ENCODE measurements around the gene TP53. TPM values are rescaled to one million over a fixed set of nuclear protein-coding genes. Genes with fewer than 3 reads are reported as not detected.

TP53 gene
- total and polyA plus RNA-seq, 9 of the 15 experiments (the other 6 are each of a cell fraction or from before 2014, with no cell fraction given) = 2.8 to 14.0 (median 7.1) TPM

DNA sequence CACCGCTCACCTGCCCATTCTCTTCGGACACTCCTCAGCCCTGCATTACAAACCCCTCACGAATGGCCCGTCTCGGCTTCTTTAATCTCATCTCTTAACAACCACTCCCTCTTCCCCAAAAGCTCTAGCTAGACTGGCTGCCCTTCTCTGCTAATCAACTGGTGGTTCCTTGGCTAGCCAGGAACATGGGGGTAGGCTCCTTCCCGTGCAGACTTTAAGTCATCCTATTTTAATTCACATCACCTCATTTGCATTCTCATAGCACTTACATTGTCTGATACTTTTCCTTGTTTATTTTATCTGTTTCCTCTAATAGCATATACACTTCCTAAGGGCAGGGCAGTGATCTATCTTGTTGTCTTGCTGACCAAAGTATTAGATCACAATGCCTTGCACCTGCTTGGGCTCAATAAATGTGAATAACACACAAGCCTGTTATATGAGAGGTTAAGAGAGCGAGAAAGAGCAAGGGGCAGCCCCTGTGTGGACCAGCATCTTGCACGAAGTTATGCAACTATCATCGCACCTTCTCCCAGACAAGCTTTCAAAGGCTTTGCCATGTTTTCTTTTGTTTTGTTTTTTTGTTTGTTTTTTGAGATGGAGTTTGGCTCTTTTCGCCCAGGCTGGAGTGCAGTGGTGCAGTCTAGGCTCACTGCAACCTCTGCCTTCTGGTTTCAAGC lies 9.8 kb downstream of the TP53 start (continued):
- no peak for TF ChIP-seq XRCC5 (IDR thresholded peaks at IDR 0.05; ENCODE audit: low read depth, low read length)

- DNase-seq (ENCODE audit: extremely low read depth in 1 of 4, low spot score in 3 of 4) = no peak
- H3K27me3 ChIP-seq (ENCODE audit: control insufficient read depth in 2 of 2, insufficient read depth in 2 of 2, low read length in 2 of 2) = no peaks in the 10 kb centered on the region
- no peak overlapping the region for H3K9ac ChIP-seq (ENCODE audit: insufficient read depth in 1 of 2, low read depth in 2 of 2, low read length in 2 of 2)
- POLR2A ChIA-PET = interaction anchor here (3.7 kb wide), 1 partner anchor 10 kb away, joined by 19 read pairs; the partner anchor contains the start of gene TP53
- no peaks in the 10 kb centered on the region for H4K20me1 ChIP-seq (replicated peaks; ENCODE audit: control insufficient read depth, insufficient read depth, low read length)
- no peak overlapping the region for H3K27ac ChIP-seq (ENCODE audit: extremely low read depth, low read depth, low read length)
- no peak overlapping the region for H2AFZ ChIP-seq (ENCODE audit: low read depth, low read length)
- in situ Hi-C loops (cut with MboI) (no loop called here), intact Hi-C loops (cut with micrococcal nuclease) (no loop called here)
- FAIRE-seq = no peak
- no peaks in the 10 kb centered on the region; a peak in 1 of 5 replicates for H3K4me1 ChIP-seq (replicated peaks in 1 of 2; ENCODE audit: control insufficient read depth in 2 of 2, insufficient read depth in 2 of 2, low read length in 2 of 2)
- peaks cover 28% of the 10 kb centered on the region for H3K36me3 ChIP-seq (ENCODE audit: control insufficient read depth, insufficient read depth, low read length)
- peaks cover 3% of the 10 kb centered on the region for H3K9me3 ChIP-seq (replicated peaks; ENCODE audit: control insufficient read depth, insufficient read depth, low read depth, low read length)
- no peaks in the 10 kb centered on the region for H3K9me1 ChIP-seq (ENCODE audit: control insufficient read depth, insufficient read depth, low read length)
- ATAC-seq = no peak
- no TSS peak for BruUV-seq (replicated peaks)
- TF ChIP-seq ZHX1 (conservative IDR thresholded peaks at IDR 0.05; ENCODE audit: low read length) (no peak), KAT8 (IDR thresholded peaks at IDR 0.05; ENCODE audit: low read depth) (no peak), IFI16 (CRISPR knock-in tag; IDR thresholded peaks at IDR 0.05) (no peak), ZBTB12 (CRISPR knock-in tag; IDR thresholded peaks at IDR 0.05) (no peak), DLX4 (CRISPR knock-in tag; IDR thresholded peaks at IDR 0.05) (no peak), ZNF551 (CRISPR knock-in tag; IDR thresholded peaks at IDR 0.05) (no peak), TEAD2 (tag; IDR thresholded peaks at IDR 0.05) (no peak), POLR2A (conservative IDR thresholded peaks at IDR 0.05) (no peak), RHOXF2B (CRISPR knock-in tag; conservative IDR thresholded peaks at IDR 0.05) (no peak)
- TF ChIP-seq, protein P1, sequence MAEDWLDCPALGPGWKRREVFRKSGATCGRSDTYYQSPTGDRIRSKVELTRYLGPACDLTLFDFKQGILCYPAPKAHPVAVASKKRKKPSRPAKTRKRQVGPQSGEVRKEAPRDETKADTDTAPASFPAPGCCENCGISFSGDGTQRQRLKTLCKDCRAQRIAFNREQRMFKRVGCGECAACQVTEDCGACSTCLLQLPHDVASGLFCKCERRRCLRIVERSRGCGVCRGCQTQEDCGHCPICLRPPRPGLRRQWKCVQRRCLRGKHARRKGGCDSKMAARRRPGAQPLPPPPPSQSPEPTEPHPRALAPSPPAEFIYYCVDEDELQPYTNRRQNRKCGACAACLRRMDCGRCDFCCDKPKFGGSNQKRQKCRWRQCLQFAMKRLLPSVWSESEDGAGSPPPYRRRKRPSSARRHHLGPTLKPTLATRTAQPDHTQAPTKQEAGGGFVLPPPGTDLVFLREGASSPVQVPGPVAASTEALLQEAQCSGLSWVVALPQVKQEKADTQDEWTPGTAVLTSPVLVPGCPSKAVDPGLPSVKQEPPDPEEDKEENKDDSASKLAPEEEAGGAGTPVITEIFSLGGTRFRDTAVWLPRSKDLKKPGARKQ (CRISPR knock-in tag; IDR thresholded peaks at IDR 0.05) = no peak
- H3K4me3 ChIP-seq = no peak overlapping the region
- CTCF ChIA-PET (ENCODE audit: low intra/inter-chr PET ratio) = no interaction called here
- 50% methylated on average over 2 of the region's 5 CpGs for WGBS (ENCODE audit: insufficient coverage, low coverage, missing lambda C conversion rate)
- H3K79me2 ChIP-seq (ENCODE audit: control insufficient read depth, insufficient read depth, low read length) = no peaks in the 10 kb centered on the region
- no peak overlapping the region for H3K4me2 ChIP-seq (ENCODE audit: insufficient read depth, low read length)
Measured at GRCh38 chr17:7676533-7676932, 10.8 kb downstream of the TP53 start.
